Keratinocyte (primary cell): ENCODE data around the gene PARP4. TPM values are rescaled to one million over a fixed set of nuclear protein-coding genes. Genes with fewer than 3 reads are reported as not detected.
"Not testable (repeated sequence)": the region's sequence is repeated elsewhere in the genome, so short reads cannot be mapped to it uniquely, and the experiment has no call there.

Experiments
- DNase-seq: peaks from one replicate; pipeline ENCODE4 v3.0.0-alpha.2; 2011; ENCODE audit warnings: low read depth, missing footprints, low spot score
- FAIRE-seq: peaks from 2 replicates; lab custom pipeline; 2011; peaks lifted over from hg19 to GRCh38; lab: Jason Lieb, UNC
- H2AFZ ChIP-seq: 2 replicates; pipeline ENCODE4 v1.6.0; 2012; ENCODE audit warnings: low read length, control low read depth, inconsistent platforms; ENCODE audit not compliant: control insufficient read depth
- H3K27ac ChIP-seq: 2 replicates; pipeline ENCODE4 v1.5.1; 2011; ENCODE audit warnings: low read length; ENCODE audit not compliant: control insufficient read depth, insufficient read depth
- H3K27me3 ChIP-seq: 3 replicates; pipeline ENCODE4 v1.6.0; 2011; ENCODE audit warnings: low read length; ENCODE audit not compliant: control insufficient read depth, insufficient read depth; ENCODE audit errors: extremely low read depth
- H3K36me3 ChIP-seq, 2 experiments: 2 replicates in 1 of 2; 3 replicates in 1 of 2; pipeline ENCODE4 v1.5.1; 2011; ENCODE audit warnings: low read length in 2 of 2, mild to moderate bottlenecking in 1 of 2; ENCODE audit not compliant: control insufficient read depth in 2 of 2, insufficient read depth in 2 of 2; ENCODE audit errors: extremely low read depth in 1 of 2
- H3K4me1 ChIP-seq: 3 replicates; pipeline ENCODE4 v1.5.1; 2011; ENCODE audit warnings: low read length; ENCODE audit not compliant: control insufficient read depth, insufficient read depth; ENCODE audit errors: extremely low read depth
- H3K4me2 ChIP-seq: 3 replicates; pipeline ENCODE4 v1.6.0; 2011; ENCODE audit warnings: low read depth, low read length; ENCODE audit not compliant: control insufficient read depth, insufficient read depth; ENCODE audit errors: extremely low read depth
- H3K4me3 ChIP-seq, 3 experiments: fragments of 200-600 bp in 1 of 3; sonication (generic) in 1 of 3; 2 replicates in 2 of 3; 3 replicates in 1 of 3; pipeline ENCODE4 v1.5.1; 2011 to 2016; ENCODE audit warnings: low read length in 3 of 3, mild to moderate bottlenecking in 3 of 3, control low read depth in 2 of 3, inconsistent platforms in 1 of 3, low read depth in 1 of 3, mixed read lengths in 1 of 3, mixed run types in 1 of 3, moderate library complexity in 1 of 3; ENCODE audit not compliant: control insufficient read depth in 2 of 3, insufficient read depth in 2 of 3; ENCODE audit errors: extremely low read depth in 1 of 3
- H3K79me2 ChIP-seq: 2 replicates; pipeline ENCODE4 v1.6.0; 2012; ENCODE audit warnings: low read length; ENCODE audit not compliant: control insufficient read depth, insufficient read depth
- H3K9ac ChIP-seq: 3 replicates; pipeline ENCODE4 v1.6.0; 2011; ENCODE audit warnings: low read length; ENCODE audit not compliant: control insufficient read depth, insufficient read depth; ENCODE audit errors: extremely low read depth
- H3K9me1 ChIP-seq: 3 replicates; pipeline ENCODE4 v1.6.0; 2011; ENCODE audit warnings: low read length; ENCODE audit not compliant: control insufficient read depth, insufficient read depth; ENCODE audit errors: extremely low read depth
- H3K9me3 ChIP-seq: 2 replicates; pipeline ENCODE4 v1.5.1; 2012; ENCODE audit warnings: low read depth, low read length; ENCODE audit not compliant: control insufficient read depth
- H4K20me1 ChIP-seq: 3 replicates; pipeline ENCODE4 v1.6.0; 2011; ENCODE audit warnings: low read length; ENCODE audit not compliant: control insufficient read depth, insufficient read depth; ENCODE audit errors: extremely low read depth
- EZH2 ChIP-seq: IDR thresholded peaks from one replicate; pipeline ENCODE4 v1.6.1; 2012; ENCODE audit warnings: inconsistent platforms, mild to moderate bottlenecking, low read length, moderate library complexity
- dilution Hi-C: fragments of 300-500 bp; cut with MboI; formaldehyde crosslinking; loops from one replicate; pipeline ENCODE4 v1.7.0; 2020; ENCODE audit warnings: low sequenced_read_pairs; ENCODE audit not compliant: extremely low pct_ligation_motif_present
- polyA plus RNA-seq, 5 experiments: library from polyadenylated mRNA; depleted of rRNA in 3 of 5; stranded (reverse) in 3 of 5; stranded (forward) in 1 of 5; unstranded in 1 of 5; fragments of >200 nt; gene quantifications; 1 replicate in 1 of 5; 2 replicates in 3 of 5; 3 replicates in 1 of 5; pipeline versions ENCODE4 v1.2.1 to v1.2.3, GENCODE V29; 2011 to 2012; ENCODE audit warnings: missing spikeins in 2 of 5, low read depth in 1 of 5, low replicate concordance in 1 of 5
- TF ChIP-seq, protein P1 (sequence below), 3 experiments: IDR thresholded peaks in 1 of 3; conservative IDR thresholded peaks in 1 of 3; optimal IDR thresholded peaks in 1 of 3; 2 replicates in 2 of 3; 3 replicates in 1 of 3; pipeline versions ENCODE3 to v1.5.1; 2011; ENCODE audit warnings: low read length in 3 of 3, mild to moderate bottlenecking in 3 of 3, moderate library complexity in 2 of 3, control low read depth in 1 of 3, inconsistent platforms in 1 of 3; ENCODE audit not compliant: insufficient read depth in 2 of 3; ENCODE audit errors: extremely low read depth in 1 of 3

The PARP4 gene
- polyA plus RNA-seq, 1 donor (not counting 4 experiments of a cell fraction or from before 2014, with no cell fraction given) = 44.0 TPM

- H3K27me3 ChIP-seq = no peaks in the 10 kb centered on the region
- no peak overlapping the region for H3K27ac ChIP-seq
- no peaks in the 10 kb centered on the region for H3K4me1 ChIP-seq
- H4K20me1 ChIP-seq = no peaks in the 10 kb centered on the region
- TF ChIP-seq, protein P1, sequence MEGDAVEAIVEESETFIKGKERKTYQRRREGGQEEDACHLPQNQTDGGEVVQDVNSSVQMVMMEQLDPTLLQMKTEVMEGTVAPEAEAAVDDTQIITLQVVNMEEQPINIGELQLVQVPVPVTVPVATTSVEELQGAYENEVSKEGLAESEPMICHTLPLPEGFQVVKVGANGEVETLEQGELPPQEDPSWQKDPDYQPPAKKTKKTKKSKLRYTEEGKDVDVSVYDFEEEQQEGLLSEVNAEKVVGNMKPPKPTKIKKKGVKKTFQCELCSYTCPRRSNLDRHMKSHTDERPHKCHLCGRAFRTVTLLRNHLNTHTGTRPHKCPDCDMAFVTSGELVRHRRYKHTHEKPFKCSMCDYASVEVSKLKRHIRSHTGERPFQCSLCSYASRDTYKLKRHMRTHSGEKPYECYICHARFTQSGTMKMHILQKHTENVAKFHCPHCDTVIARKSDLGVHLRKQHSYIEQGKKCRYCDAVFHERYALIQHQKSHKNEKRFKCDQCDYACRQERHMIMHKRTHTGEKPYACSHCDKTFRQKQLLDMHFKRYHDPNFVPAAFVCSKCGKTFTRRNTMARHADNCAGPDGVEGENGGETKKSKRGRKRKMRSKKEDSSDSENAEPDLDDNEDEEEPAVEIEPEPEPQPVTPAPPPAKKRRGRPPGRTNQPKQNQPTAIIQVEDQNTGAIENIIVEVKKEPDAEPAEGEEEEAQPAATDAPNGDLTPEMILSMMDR (optimal IDR thresholded peaks at IDR 0.05 in 1 of 3, IDR thresholded peaks at IDR 0.05 in 1 of 3, conservative IDR thresholded peaks at IDR 0.05 in 1 of 3; ENCODE audit: extremely low read depth in 1 of 3, insufficient read depth in 2 of 3, low read length in 3 of 3) = no peak
- TF ChIP-seq EZH2 = no peak
- no peaks in the 10 kb centered on the region for H3K36me3 ChIP-seq
- H3K79me2 ChIP-seq = no peaks in the 10 kb centered on the region
- dilution Hi-C loops = no loop called here
- no peak overlapping the region for H3K4me2 ChIP-seq
- FAIRE-seq = no peak
- no peaks in the 10 kb centered on the region for H3K9me3 ChIP-seq
- no peak overlapping the region for H3K9ac ChIP-seq
- H2AFZ ChIP-seq = no peak overlapping the region
- no peak for DNase-seq
- no peak overlapping the region for H3K4me3 ChIP-seq
- no peaks in the 10 kb centered on the region for H3K9me1 ChIP-seq
Measured at GRCh38 chr13:24396821-24397220, 115.8 kb downstream of the PARP4 start.

DNA sequence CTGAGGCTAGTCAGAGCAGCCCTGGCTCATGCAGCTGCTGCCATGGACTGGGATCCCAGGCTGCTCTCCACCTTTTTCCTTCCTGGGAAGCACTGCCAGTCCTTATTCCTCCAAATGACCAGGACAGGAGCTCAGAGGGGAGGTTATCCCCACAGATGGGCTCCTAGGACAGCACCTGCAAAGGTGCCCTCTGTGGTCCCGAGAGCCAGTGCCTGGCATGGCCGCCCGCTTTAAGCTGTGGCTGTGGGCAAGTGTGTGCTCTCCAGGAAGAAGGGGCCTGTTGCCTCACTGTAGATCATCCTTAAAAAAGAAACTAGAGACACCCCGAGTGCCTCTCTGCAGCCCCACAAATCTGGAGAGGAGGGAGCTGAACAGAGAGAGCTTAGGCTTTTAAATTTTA, 119.6 kb downstream of the PARP4 start:
- Histone ChIP-seq H2AFZ (no peak overlapping the region), H3K9me3 (no peaks in the 10 kb centered on the region), H3K9ac (no peak overlapping the region), H3K4me2 (no peak overlapping the region), H3K27me3 (no peaks in the 10 kb centered on the region), H3K4me1 (no peaks in the 10 kb centered on the region), H4K20me1 (no peaks in the 10 kb centered on the region), H3K36me3 (no peaks in the 10 kb centered on the region), H3K4me3 (no peak overlapping the region), H3K9me1 (no peaks in the 10 kb centered on the region), H3K79me2 (no peaks in the 10 kb centered on the region), H3K27ac (no peak overlapping the region)
- no peak for TF ChIP-seq EZH2
- TF ChIP-seq, protein P1 (optimal IDR thresholded peaks at IDR 0.05 in 1 of 3, IDR thresholded peaks at IDR 0.05 in 1 of 3, conservative IDR thresholded peaks at IDR 0.05 in 1 of 3; ENCODE audit: extremely low read depth in 1 of 3, insufficient read depth in 2 of 3, low read length in 3 of 3) = no peak
- no peak for DNase-seq
- dilution Hi-C loops = no loop called here
- FAIRE-seq = no peak

DNA sequence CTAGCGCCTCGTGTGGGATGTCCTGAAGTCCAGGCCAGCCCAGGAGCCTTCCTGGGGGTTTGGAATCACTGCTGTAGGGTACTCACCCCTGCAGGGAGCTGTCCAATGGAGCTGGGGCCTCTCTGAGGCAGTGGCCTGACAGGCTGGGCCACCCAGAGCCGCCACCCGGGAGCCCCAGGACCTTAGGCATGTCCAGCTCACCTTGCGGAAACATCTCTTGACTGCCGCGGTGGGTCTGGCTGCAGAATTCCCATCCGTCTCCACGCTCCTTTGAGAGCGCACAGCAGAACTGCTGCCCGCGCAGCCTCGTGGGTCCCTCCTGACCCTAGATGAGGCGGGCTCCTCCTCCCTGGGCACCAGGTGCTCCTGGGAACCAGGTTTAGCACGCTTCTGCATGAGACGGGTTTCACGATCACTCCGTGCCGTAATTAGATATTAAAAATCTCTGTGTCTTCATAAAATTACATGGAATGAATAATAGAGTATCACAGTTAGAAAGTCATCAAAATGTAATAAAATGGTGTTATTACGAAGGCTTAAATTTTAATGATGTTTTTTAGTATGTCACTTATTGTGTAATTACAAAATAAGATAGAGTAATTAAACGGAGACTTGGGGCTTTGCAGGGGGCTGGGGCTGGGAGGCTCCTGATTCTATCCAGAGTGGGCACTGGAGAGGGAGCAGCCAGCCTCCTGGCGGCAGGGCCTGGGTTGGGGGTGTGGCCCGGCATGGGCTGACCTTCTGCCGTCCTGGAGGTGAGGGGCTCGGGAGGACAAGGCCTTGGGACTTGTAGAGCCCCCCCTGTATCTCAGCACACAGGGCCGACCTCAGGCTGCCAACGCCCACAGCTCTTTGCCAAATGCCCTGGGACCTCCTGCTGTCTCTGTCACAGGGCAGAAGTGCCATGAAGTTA, 120.6 kb downstream of the PARP4 start:
- DNase-seq, H3K9me3 ChIP-seq, H4K20me1 ChIP-seq, H3K4me3 ChIP-seq, dilution Hi-C loops, FAIRE-seq, H2AFZ ChIP-seq, H3K36me3 ChIP-seq, H3K4me2 ChIP-seq, H3K9ac ChIP-seq, H3K4me1 ChIP-seq, H3K27ac ChIP-seq, H3K27me3 ChIP-seq, H3K79me2 ChIP-seq, H3K9me1 ChIP-seq: not testable (repeated sequence)
